Activated T-cell treated with anti-CD3 and anti-CD28 coated beads for 48 hours (primary cell): ENCODE measurements around the gene MYCL.
"Not testable (repeated sequence)": the region's sequence is repeated elsewhere in the genome, so short reads cannot be mapped to it uniquely, and the experiment has no call there.

Experiments
- DNase-seq: peaks from one replicate; pipeline ENCODE4 v3.0.0-alpha.2; 2020; ENCODE audit warnings: low read depth

MYCL gene

DNA sequence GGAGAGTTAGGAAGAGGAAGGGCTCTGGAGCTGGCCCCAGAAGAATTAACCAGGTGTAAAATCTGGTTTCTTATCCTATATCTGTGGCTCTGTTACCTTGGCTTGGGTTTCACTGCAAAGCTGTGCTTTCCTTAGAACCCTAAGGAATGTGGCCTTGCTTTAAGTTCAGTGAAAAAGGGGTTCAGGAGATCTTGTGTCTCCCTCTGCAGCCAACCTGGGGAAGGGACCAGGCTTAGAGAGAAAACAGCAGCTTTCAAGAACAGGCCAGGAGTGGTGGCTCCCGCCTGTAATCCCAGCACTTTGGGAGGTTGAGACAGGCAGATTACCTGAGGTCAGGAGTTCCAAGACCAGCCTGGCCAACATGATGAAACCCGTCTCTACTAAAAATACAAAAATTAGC, 16.1 kb upstream of the MYCL start:
- DNase-seq: no peak

DNA sequence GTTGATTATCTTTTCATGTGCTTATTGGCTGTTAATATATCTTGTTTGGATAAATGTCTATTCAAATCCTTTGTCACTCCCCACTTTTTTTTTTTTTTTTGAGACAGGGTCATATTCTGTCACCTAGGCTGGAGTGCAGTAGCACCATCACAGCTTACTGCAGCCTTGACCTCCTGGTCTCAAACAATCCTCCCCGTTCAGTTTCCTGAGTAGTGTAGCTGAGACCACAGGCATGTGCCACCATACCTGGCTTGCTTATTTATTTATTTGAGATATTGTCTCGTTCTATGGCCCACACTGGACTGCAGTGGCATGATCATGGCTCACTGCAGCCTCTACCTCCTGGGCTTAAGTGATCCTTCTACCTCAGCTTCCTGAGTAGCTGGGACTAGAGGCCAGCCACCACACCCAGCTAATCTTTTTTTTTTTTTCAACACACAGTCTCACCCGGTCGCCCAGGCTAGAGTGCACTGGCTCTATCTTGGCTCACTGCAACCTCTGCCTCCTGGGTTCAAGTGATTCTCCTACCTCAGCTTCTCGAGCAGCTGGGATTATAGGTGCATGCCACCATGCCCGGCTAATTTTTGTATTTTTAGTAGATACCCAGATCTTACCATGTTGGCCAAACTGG, 13.9 kb upstream of the MYCL start:
- no peak for DNase-seq

DNA sequence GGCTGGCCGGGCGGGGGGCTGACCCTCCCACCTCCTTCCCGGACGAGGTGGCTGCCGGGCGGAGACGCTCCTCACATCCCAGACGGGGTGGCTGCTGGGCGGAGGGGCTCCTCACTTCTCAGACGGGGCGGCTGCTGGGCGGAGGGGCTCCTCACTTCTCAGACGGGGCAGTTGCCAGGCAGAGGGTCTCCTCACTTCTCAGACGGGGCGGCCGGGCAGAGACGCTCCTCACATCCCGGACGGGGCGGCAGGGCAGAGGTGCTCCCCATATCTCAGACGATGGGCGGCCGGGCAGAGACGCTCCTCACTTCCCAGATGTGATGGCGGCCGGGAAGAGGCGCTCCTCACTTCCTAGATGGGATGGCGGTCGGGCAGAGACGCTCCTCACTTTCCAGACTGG, 11.4 kb upstream of the MYCL start:
- not testable (repeated sequence) for DNase-seq

DNA sequence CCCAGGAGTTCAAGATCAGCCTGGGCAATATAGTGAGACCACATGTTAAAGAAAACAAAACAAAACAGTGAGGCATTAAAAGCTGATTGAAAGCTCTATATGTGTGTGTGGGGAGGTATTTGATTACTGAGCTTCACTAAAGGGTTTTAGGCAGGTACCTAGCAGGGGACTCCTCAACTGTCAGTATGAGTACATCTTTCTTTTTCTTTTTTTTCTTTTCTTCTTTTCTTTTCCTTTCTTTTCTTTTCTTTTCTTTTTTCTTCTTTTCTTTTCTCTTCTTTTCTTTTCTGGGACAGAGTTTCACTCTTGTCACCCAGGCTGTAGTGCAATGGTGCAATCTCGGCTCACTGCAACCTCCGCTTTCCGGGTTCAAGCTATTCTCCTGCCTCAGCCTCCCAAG, 8.5 kb upstream of the MYCL start:
- no peak for DNase-seq

DNA sequence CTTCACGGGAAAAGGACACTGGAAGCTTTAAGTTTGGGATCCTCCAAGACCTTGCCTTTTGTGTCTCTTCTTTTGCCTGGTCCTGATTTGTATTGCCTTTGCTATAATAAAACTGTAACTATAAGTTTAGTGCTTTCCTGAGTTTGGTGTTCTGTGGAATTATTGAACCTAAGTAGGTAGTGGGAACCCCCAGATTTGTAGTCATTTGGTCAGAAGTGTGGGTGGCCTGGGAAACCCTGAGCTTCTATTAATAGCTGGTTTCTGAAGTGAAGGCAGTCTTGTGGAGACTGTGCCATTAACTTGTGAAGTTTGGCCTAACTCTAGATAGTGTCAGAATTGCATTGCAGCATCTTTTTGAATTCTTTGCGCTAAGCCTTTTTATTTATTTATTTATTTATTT, 6.8 kb upstream of the MYCL start:
- DNase-seq: no peak

DNA sequence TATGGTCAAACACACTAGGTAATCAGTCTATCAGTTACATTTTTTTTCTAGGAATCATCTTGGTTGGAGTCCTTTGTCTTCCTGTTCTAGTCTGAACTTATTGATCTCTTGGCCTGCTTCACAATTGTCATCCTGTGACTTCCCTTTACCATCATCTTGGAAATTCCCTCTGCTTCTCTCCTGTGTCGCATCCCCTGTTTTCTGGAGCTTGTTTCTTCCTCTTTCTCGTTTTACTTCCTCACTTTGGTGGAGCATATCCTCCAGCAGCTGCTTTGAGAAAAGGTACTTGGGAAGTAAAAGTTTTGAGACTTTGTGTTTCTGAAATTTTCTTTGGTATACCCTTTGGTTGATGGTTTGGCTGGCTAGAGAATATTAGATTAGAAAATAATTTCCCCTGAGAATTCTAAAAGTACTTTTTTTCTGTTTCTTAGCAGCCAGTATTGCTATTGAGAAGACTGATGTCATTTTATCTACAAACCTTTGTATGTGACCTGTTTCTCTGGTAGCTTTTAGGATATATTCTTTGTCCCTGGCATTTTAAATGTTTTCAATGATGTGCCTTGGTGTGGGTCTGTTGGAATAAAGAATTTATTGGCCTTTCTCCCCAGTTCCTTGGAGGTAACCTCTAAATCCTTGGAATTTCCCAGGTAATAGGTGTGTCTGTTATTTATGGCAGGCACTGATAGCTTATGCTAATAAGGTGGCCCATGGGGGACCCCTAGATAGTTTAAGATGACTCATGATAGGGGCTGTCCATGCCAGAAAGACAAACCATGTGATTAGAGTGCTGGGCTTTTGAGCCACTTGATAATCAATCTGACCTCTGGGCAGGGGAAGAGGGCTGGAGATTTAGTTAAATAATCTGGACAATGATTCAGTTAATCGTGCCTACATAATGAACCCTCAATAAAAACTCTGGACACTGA, 6.1 kb upstream of the MYCL start:
- no peak for DNase-seq

DNA sequence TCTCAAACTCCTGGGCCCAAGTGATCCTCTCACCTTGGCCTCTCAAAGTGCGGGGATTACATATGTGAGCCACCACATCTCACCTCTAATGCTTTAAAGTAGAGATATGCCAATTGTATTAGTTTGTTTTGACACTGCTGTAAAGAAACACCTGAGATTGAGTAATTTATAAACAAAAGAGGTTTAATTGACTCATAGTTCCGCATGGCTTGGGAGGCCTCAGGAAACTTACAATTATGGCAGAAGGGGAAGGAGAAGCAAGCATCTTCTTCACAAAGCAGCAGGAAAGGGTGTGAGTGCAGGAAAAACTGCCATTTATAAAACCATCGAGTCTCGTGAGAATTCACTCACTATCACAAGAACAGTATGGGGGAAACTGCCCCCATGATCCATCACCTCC, 3.5 kb upstream of the MYCL start:
- DNase-seq: no peak

DNA sequence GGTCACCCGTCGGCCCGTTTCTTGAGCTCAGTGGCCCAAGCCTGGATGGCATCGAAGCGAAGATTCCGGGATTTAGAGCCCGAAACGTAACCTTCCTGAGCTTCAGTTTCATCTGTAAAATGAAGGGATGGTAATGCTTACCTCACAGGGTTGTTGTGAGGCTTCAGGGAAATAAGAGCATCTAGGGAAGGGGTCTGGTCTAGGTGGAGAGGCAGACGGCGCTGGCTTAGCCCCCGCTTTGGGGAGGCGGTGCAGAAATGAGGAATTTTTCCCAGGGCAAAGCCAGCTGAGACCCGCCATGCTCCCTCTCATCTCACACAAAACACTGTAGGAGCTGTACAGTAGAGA, 717 bp upstream of the MYCL start:
- no peak for DNase-seq

DNA sequence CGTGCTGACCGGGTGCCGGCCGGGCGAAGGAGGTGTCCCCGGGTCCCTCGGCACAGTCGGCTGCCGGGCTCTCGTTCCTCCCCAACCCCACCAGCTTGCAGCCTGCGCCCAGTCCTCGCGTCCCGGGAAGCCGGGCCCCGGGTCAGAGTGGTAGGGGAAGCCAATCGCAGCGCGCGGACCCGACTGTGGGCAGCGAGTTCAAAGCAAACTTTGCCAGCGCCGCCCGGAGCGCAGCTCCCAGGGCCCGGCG, 328 bp downstream of the MYCL start:
- DNase-seq: no peak

DNA sequence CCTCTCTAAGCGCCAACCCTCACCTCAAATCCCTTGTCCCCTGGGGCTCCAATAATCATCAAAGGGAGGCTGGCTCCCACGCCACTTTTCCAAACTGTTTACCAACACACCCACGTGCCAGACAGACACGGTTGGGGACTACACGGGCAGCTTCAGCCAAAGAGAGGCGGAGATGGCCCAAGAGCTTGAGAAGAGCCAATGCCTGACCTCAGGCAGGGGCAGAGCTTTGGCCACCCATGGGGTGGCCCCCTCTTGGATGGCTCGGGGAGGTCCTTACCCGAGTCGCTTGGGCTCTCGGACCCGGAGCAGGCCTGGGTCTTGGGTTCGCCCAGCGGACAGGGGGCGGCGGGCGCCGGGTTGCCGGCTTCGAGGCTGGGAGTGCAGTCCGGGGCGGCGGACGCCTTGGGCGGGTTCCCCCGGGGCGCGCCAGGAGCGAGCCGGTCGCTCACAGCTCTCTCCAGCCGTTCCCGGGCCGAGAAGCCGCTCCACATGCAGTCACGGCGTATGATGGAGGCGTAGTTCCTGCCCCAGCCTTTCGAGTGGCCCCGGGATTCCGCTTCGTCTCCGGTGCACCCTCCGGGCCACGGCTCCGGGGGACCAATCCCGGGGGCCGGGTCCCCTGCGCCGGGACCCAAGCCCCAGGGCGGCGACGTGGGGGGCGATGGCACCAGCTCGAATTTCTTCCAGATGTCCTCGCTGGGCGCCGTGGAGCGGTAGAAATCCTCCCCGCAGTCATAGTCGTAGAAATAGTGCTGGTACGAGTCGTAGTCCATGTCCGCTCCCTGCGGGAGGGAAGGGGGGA, 854 bp downstream of the MYCL start:
- DNase-seq: no peak

DNA sequence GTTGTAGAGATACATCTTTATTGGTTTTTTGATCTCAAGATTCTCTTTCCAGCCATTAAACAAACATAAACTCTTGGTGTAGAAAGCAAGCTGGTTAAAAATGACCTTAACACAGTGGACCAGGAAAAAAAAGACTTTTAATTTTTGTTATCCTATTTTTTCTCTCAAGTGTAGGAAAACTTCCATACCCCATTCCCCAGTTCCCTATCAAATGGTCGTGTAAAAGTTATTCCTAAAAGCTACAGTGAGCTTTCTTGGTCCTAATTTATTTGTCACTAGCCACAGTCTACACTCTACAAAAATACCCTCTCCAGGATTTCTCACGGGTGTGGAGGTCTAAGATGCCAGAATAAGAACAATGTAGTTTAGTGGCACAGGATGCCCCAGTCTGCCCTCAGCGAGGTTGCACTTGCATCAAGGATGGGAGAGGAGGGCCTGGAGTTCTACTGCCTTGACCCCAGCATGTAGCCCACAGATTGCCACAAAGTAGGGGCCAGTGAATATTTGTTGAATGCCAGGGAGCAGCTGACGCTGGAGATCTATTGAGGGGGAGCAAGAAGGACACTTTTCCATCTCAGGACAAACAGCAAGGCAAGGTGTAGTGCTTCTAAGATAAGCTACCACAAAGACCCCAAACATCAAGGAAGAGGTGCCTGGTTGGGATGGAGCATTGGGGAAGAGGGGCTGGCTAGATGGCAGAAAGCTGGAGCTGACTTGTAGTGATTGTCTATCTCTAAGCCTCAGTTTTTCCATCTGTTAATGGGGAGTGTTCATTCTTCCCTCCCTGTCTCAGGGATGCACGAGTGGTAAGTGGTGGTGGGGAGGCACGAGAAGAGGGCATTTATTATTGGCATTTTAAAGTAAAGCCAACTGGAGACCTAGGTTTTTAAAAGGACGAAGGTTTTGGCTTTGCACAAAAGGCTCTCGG, 1.8 kb downstream of the MYCL start:
- DNase-seq: no peak

DNA sequence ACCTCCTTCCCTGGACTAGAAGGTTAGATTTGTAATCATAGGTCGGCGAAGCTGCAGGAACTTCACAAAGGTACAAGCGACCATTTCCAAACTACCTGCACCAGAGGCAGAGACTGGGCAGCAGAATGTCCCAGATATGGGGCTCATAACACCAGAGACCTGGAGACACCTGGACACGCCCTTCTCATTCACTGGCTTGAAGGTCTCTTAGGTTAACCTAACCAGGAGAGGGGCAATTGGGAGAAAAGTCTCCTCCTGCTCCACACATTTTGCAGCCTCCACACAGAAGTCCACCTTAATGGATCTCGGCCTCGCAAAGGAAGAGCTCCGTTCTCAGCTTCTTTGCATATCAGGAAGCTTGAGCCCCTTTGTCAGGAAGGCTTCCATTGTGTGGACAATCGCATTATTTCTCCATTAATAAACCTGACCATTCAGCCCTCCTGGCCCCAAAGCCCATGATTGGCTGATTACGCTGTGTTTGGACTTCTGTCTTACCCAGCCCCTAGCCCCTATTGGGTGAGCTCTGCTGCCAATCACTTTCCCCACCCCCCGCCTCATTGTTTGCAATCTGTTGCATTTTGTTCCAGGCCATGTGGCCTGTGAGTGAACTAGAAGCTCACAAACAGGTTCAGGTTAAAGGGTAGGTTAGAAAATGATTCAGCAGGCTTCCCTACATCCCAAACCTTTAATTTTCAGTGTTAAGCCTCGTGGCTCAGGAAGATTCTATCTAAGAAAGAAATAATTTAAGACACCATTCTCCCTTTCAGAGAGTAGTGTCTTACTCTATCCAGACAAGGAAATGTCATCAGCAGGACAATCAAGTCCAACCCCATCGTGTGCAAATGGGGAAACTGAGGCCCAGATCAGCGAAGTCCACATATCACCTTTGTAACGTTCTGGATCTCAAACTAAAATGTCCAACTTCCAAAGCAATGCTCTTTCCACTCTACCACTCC, 2.8 kb downstream of the MYCL start:
- no peak for DNase-seq

DNA sequence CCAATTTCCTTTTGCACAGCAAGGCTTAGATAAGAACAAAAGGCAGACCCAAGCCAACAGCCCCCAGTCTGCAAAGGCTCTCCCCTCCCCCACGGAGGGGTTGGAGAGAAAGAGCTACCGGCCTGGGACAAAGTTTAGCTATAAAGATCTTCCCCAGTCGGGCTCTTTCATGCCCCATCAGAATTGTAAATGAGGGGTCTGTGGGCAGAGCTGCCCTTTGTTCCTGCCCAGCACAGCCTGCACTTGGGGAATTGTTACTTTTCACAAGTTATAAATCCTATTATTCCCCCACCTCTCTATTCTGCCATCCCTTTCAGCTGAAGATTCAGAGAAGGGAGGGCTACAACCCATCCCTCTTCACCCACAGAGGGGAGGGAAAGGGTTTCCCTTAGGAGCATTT, 3.5 kb downstream of the MYCL start:
- DNase-seq: no peak

DNA sequence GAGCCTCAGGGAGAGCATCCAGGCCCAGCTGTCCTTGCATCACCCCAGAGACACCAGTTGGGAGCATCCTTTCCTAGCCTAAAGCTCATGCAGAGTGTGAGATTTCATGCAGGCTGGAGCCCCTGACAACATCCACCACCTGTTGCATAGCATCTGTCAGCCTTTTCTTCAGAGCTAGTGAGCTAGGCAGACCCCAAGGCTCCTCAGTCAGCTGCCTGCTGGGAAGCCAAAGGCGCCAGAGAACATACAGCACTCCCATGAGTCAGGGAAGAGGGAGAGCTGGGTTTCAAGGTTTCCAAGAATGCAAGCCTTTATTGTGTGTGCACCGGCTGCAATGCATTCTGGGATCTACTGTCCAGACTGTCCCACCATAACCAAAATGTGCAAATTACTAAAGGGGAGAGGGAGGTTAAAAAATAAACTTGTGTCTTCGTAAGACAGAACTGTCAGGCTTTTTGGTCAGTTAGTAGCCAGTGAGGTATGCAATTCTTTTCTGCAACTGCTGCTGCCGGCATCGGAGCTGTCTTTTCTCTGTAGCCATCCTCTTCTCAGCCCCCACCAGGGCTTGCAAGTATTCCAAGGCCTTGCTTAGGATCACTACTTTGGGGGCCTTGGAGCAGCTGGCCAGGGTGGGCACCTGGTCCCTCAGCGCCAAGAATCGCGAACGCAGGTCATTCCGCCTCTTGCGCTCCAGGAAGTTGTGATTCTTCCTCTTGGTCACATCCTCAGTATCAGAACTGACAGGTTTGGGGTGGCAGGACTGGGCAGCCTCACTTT, 4.6 kb downstream of the MYCL start:
- DNase-seq: no peak

DNA sequence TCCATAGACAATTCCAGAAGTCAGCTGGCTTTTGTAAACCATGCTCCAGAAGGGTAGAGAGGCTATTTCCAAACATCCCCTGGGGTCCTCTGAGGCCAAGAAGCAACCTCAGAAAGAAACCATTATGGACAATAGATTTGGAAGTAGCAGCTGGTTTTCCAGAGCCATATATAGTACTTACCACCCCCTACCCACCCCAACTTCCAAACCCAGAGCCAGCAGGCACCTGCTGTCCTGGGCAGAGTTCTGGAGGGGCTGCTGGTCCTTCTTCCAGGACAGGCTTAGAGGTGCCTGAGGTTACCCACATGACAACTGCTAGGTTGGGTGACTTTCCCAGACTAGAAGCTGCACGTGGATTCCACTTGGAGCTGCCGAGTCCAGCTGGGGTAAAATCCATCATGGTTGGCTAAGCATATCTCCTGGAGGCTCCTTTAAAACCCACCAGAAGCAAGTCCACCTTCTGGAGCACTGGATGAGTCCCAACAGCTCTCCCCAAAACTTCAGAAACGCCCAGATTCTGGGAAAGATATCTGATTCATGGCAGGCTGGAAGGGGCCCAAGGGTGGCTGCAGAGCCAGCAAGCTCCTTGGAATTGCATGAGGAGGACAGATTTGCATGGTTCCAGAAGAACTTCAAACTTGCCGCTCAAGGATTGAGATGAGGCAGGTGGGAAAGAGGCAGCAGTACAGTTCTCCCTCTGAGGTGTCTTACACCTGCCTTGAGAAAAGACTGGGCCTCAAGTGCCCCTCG, 5.8 kb downstream of the MYCL start:
- no peak for DNase-seq

DNA sequence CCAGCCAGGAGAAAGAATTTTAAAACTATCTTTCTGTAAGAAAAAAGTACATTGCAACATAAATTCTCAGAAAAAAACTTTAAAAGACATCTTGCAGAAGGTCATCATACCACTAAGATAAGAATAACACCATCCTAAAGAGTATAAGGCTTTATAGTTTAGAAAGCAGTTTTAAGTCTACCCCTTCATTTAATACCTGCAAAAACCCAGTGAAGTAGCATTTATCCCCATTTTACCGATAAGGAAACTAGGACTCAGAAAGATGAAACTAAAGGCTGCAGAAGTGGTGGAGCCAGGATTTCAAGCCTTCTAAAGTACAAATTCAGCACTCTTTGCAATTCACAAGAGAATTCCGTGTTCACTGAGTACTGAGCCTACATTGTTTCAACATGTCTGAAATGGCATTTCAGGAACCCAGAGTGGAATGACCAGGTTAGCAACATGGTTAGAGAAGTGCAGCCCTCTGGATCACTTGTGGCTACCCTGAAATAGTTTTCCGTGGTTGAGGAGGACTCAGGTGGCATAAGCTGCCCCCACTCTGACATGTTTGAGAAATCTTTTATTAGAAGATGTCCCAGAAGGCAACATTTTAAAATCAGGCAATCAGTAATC, 6.7 kb downstream of the MYCL start:
- DNase-seq: no peak

DNA sequence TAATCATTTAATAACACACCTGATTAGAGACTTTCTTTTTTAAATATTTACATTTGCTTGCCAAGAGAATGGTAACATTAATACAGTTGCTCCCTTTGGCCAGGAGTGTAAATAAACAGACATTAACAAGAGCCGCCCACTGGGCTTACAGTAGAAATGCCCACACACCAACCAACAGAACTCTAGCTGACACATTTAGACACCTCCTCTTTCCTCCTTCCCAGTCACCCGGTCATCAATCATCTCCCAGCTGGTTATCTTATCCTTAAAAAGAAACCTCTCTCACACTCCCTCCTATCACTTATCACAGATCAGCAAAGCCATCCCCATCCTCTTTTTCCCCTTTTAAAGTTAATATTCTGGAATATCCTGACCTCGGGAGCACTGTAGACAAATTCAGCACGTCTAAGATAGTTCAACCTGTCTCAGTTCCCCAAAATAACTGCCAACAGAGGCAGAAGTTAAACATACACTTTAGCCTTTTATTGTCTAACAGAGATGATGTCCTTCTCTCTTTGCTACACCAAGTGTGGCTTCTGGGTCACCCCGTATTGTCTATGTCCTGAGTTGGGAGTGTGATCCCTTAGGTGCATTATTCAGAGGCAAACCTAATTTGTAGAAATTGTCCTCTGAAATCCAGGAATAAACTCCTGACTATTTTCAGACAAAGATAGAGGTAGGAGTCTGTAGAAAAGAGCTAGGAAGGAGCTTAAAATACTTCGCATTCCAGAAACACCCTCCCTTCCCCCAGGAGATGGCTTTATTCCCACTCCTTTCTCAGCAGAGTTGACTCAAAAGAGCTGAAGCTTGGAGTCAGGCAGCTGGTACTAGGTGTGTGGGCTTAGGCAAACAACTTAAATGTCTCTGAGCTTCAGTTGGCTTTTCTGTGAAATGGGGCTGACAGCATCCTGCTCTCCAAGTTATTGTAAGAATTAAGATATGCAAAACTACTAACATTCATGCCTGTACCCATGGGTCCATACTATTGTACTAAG, 8.8 kb downstream of the MYCL start:
- no peak for DNase-seq

DNA sequence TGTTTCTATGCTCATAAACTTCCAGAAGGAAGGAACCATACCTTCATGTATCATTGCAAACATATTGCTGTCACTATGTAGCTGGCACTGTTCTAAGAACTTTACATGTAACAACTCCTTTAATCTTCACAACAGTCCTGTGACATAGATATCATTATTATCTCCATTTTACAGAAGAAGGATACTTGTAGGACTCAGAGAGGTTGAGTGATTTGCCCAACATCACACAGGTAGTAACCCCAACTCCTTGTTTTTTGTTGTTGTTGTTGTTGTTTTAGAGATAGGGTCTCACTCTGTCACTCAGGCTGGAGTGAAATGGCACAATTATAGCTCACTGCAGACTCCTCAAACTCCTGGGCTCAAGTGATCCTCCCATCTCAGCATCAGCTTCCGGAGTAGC, 10.8 kb downstream of the MYCL start:
- no peak for DNase-seq
